Measurements from ENCODE around the gene BCR. TPM values are rescaled to one million over a fixed set of nuclear protein-coding genes. Genes with fewer than 3 reads are reported as not detected.
A peak's percentile ranks its signal among the peaks of the same experiment; 100 is the strongest.

BCR gene
- total RNA-seq, 1 donor from 2014 or later = 18.1 TPM

DNA sequence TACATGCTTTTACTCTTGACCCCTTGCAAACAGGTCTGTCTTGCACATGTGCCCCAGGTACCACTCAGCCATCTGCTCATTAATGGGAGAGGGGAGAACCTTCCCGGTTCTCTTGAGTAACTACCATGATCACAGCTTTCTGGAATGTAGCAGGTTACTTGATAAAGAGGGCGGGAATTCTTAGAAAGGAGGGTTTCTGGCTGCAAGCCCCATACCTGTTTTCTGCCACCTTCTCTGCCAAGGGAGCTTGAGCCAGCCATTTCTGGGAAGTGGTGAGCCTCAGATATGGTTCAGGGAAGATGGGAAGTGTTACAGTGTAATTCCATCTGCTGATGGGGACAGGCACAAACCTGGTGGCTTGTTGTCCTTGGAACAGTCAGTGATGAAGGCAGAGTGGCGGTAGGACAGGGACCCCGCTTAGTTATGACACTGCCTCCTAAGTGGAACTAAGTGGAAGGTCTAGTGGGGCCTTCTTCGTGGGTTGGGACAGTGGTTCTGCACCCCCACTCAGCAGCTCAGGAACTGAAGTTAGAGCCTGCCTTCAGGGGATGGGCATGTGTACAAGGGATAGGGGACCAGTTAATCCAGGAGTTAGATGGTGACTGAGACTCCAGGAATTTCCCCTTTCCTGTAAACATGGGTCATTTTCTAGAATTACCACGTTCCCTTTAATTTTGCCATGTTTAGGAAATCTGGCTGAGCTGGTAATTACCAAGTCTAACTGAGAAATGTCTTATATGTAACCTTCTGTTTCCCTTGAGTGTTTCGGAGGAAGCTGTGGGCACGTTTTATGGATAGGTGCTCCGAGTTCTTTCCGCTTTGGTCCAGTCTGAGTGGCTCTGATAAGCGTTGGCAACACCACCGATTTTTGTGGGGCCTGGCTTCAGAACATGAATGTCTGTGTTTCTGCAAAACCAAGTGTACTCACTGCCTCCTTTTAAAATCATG is 35.3 kb downstream of the BCR start:
- no peak for DNase-seq (ENCODE audit: low read depth)

GRCh38 chr22:23216461-23217170 is 36.3 kb downstream of the BCR start:
- peak; percentile 24 for DNase-seq (ENCODE audit: low read depth)

- no peak for DNase-seq (ENCODE audit: low read depth)
Observed at GRCh38 chr22:23217171-23218052, 37.1 kb downstream of the BCR start.

GRCh38 chr22:23218053-23218866 is 38.0 kb downstream of the BCR start:
- DNase-seq (ENCODE audit: low read depth) = no peak

GRCh38 chr22:23218867-23219251 is 38.5 kb downstream of the BCR start:
- DNase-seq (ENCODE audit: low read depth) = peak; percentile 97

DNA sequence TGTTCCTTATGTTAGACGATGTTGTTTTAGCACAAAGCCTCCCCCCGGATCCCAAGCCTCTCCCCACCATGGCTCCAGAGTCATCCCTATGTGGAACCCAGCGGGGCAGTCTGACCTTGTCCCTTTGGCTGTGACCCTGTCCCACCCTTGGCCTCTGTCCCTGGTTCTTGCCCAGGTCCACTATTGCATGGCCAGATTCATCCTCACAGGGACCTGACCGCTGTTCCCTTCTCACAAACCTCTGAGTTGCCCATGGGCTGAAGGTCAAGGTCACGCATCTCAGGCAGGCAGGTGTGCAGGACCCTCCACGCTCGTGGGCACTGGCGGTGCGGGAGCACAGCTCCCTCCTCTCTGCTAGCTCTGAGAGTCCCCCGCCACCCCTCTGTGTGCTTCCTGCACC is 39.0 kb downstream of the BCR start:
- peak; percentile 31 for DNase-seq (ENCODE audit: low read depth)

GRCh38 chr22:23219822-23220484 is 39.6 kb downstream of the BCR start:
- peak; percentile 95 for DNase-seq (ENCODE audit: low read depth)

DNA sequence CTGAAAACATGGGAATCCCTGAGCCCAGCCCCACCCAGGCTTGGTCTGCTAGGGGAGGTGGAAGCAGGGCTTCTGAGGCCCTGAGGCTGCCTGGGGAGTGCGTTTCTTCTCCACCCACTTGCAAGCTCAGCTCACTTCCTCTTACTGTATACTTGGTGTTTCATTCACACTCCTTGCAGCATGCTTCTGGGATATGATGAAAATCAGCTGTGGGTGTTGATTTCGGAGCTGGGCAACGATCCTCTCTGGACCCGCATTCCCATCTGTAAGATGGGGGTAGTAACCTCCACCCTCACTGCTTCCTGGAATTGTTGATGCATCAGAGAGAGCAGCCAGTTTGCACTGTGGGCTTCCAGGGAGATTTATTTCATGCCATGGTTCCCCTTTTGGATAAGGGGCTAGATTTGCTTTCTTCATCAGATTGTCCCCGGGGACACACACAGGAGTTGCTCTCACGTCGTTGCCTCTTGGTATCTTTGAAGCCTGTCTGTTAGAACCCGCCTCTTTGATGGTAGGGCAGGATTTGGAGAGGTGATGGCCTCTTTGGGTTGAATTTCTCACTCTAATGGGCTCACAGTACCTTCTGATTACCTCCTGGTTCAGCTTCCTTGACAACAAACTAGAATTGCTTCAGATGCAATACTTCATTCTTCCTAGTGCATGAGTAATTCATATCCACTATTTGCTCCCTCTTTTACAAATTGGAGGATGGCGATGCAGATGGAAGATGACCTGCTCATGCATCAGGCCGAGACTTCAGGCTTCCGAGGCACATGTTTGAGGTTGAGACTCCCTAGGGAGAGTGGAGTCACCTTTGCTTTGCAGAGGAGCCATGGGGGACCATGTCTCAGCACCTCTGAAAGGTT is 40.4 kb downstream of the BCR start:
- DNase-seq (ENCODE audit: low read depth) = no peak

DNA sequence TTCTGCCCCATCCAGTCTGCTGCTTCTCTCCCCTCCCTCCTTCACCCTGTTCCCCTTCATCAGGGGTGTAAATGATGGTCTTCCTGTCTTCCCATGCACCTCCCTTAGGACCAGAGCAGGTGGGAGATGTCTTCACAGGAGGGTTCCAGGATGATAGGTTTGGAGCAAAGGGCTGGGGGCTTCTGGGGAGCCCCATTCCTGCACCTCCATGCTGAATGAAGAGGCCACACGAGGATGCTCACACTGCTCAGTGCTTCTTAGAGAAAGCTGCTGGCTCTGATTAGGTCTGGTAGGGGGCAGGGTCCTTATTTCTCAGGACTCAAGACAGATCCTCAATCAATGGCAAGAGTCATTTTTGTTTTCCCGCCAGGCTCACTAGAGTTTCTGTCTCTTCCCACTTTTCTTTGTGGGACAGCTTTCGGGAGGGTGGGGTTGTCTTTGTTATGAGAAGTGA is 41.1 kb downstream of the BCR start:
- no peak for DNase-seq (ENCODE audit: low read depth)

DNA sequence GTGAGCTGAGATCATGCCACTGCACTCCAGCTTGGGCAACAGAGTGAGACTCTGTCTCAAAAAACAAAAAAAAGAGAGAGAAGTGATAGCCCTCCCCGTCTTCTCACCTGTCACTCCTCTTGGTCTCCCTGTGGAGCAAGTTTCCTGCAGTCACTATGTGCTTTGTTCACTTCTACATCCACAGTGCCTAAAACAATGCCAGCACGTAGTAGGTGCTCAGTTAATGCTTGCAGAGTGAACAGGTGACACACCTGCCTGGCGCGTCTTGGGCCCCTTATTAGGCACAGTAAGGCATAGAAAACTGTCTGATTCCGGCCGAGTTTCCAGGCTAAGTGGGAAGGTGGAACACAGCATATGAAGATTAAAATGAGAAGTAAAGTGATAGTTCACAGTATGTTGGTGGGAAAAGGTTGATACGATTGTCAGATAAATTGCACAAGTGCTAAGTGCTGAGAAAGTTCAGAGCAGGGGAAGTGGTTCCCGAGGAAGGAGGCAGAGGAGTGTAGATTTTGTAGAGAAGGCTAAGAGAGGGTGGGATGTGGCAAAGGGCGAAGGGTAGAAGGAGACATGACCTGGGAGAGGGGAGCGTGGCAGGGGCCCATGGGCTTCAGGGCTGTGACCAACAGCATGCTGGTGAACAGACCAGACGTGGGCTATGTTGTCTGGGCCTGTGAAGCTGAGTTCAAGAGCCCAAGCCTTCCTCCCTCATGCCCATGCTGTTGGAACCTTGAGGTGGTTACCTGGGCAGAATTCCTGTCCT is 41.9 kb downstream of the BCR start:
- no peak for DNase-seq (ENCODE audit: low read depth)

- no peak for DNase-seq (ENCODE audit: low read depth)
Observed at GRCh38 chr22:23222793-23223568, 42.7 kb downstream of the BCR start.

DNA sequence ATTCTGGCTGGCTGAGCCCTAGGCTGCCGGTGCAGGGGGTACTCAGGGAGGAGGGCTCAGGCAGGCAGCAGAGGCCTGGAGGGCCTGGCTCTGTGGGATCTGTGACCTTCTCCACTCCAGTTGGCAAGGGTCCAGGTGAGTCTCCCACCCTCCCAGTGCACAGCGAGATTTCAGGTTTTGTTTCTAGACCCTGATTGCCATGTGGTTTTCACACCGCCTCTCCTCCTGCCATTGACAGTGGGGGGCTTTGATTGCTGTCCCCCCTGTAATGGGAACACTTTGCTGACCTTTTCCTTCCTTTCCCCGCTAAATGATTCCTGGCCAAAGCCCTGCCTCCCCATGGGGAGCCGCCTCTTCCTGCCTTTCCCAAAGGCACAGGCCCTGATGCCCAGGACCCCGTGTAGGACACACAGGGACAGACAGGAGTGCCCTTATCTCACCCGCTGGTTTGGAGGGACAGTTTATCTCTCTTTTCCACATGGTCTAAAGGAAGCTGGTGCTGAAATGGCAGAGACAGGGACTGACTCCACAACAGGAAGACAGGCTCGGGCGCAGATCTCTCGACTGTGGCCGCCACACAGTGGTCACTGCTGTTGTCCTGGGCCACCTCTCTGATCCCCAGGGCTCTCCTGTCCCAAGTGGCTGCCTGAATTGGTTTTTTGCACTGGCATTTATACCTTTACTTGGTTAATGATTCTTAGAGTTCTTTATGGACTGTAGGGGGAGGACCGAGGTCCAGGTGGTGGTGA is 43.4 kb downstream of the BCR start:
- no peak for DNase-seq (ENCODE audit: low read depth)

DNA sequence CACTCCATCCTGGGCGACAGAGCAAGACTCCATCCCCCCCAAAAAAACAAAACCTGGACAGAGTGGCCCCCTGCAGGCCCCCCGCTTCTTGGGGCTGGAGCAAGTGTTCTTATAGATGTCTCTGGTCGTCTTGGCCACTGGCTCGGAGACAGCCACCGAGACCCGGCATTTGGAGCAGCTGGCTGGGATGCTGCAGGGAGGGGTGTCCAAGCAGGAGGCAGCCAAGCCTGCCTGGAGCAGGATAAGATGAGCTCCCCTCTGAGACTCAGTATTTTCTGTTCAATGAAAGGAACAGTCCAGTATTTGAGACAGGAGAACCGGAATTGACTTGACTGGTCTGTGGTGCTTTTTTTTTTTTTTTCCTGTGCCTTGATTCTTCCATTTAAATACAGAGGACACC is 44.5 kb downstream of the BCR start:
- no peak for DNase-seq (ENCODE audit: low read depth)

DNA sequence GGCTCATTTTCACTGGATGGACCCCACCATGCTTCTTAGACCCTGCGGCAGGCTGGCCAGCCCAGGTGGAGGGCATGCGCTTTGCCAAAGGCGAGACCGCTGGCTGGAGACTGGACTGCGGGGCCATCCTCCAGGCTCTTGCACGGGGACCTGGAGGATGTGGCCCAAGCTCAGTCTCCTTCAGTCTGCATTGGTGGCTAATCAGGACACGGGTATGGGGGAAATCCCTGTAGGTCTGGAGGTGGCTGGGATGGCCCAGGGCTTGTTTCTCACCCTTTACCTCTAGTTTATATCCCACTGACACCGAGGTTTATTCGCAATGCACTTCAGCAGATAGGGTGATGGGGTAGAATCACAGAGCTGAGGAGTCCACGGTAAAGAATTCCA is 45.0 kb downstream of the BCR start:
- no peak for DNase-seq (ENCODE audit: low read depth)

- no peak for DNase-seq (ENCODE audit: low read depth)
Observed at GRCh38 chr22:23225724-23226496, 45.6 kb downstream of the BCR start.

- peak; percentile 73 for DNase-seq (ENCODE audit: low read depth)
Observed at GRCh38 chr22:23226497-23226850, 46.2 kb downstream of the BCR start.

Data from myocyte (in vitro differentiated cells).